Measurements from ENCODE around the gene ATP6V0C. TPM values are rescaled to one million over a fixed set of nuclear protein-coding genes. Genes with fewer than 3 reads are reported as not detected.
A peak's percentile ranks its signal among the peaks of the same experiment; 100 is the strongest.

Gene ATP6V0C
- polyA plus RNA-seq, 3 donors from 2014 or later: 70.9 to 116 (median 90.8) TPM

- Mint-ChIP-seq H3K36me3 (no peaks in the 10 kb centered on the region), H3K4me3 (no peak overlapping the region), H3K27me3 (ENCODE audit: low read depth in 3 of 3) (peaks cover 0 to 2% (median 0%) of the 10 kb centered on the region in 3 donors), H3K4me1 (peaks cover 22 to 25% of the 10 kb centered on the region in 2 donors), H3K27ac (no peak overlapping the region), H3K9me3 (no peaks in the 10 kb centered on the region)
- no peak for DNase-seq
Observed at GRCh38 chr16:2490190-2491105, 23.3 kb upstream of the ATP6V0C start.

- H3K4me3 Mint-ChIP-seq: no peak overlapping the region
- H3K27ac Mint-ChIP-seq: no peak overlapping the region
- no peaks in the 10 kb centered on the region for H3K27me3 Mint-ChIP-seq (ENCODE audit: low read depth in 3 of 3)
- peaks cover 7 to 11% of the 10 kb centered on the region in 2 donors for H3K4me1 Mint-ChIP-seq
- no peak for DNase-seq
- H3K9me3 Mint-ChIP-seq: no peaks in the 10 kb centered on the region
- H3K36me3 Mint-ChIP-seq: no peaks in the 10 kb centered on the region
Observed at GRCh38 chr16:2492292-2492691, 21.5 kb upstream of the ATP6V0C start.

GRCh38 chr16:2493605-2494004, 20.1 kb upstream of the ATP6V0C start:
- Mint-ChIP-seq H3K4me1 (no peaks in the 10 kb centered on the region), H3K4me3 (no peak overlapping the region), H3K36me3 (peaks cover 3 to 6% (median 6%) of the 10 kb centered on the region in 3 donors), H3K27ac (no peak overlapping the region), H3K27me3 (ENCODE audit: low read depth in 3 of 3) (no peaks in the 10 kb centered on the region), H3K9me3 (no peaks in the 10 kb centered on the region)
- DNase-seq: no peak

- H3K4me3 Mint-ChIP-seq: no peak overlapping the region
- H3K27me3 Mint-ChIP-seq (ENCODE audit: low read depth in 3 of 3): no peaks in the 10 kb centered on the region
- no peaks in the 10 kb centered on the region for H3K4me1 Mint-ChIP-seq
- peaks cover 3 to 6% (median 6%) of the 10 kb centered on the region in 3 donors for H3K36me3 Mint-ChIP-seq
- DNase-seq: no peak
- H3K27ac Mint-ChIP-seq: no peak overlapping the region
- H3K9me3 Mint-ChIP-seq: no peaks in the 10 kb centered on the region
Observed at GRCh38 chr16:2494616-2495015, 19.1 kb upstream of the ATP6V0C start.

GRCh38 chr16:2495041-2495440, 18.7 kb upstream of the ATP6V0C start:
- no peak for DNase-seq
- Mint-ChIP-seq H3K4me1 (no peaks in the 10 kb centered on the region), H3K27me3 (ENCODE audit: low read depth in 3 of 3) (no peaks in the 10 kb centered on the region), H3K9me3 (no peaks in the 10 kb centered on the region), H3K27ac (no peak overlapping the region), H3K36me3 (peaks cover 3 to 6% (median 6%) of the 10 kb centered on the region in 3 donors), H3K4me3 (no peak overlapping the region)

- Mint-ChIP-seq H3K9me3 (no peaks in the 10 kb centered on the region), H3K4me3 (no peak overlapping the region), H3K4me1 (no peaks in the 10 kb centered on the region), H3K27me3 (ENCODE audit: low read depth in 3 of 3) (peaks cover 0 to 1% (median 0%) of the 10 kb centered on the region in 3 donors), H3K27ac (no peak overlapping the region), H3K36me3 (peaks cover 3 to 6% (median 6%) of the 10 kb centered on the region in 3 donors)
- DNase-seq: no peak
Observed at GRCh38 chr16:2496223-2497115, 17.3 kb upstream of the ATP6V0C start.

- Mint-ChIP-seq H3K4me3 (no peak overlapping the region), H3K9me3 (no peaks in the 10 kb centered on the region), H3K27ac (no peak overlapping the region), H3K4me1 (no peaks in the 10 kb centered on the region), H3K36me3 (peaks cover 3 to 6% (median 6%) of the 10 kb centered on the region in 3 donors), H3K27me3 (ENCODE audit: low read depth in 3 of 3) (peaks cover 0 to 1% (median 0%) of the 10 kb centered on the region in 3 donors)
- no peak for DNase-seq
Observed at GRCh38 chr16:2497116-2497630, 16.6 kb upstream of the ATP6V0C start.

- DNase-seq: no peak
- peak overlapping the region in 1 of 6 donors; percentile 66 for H3K27ac Mint-ChIP-seq
- H3K4me1 Mint-ChIP-seq: no peaks in the 10 kb centered on the region
- peaks cover 3 to 6% (median 6%) of the 10 kb centered on the region in 3 donors for H3K36me3 Mint-ChIP-seq
- H3K4me3 Mint-ChIP-seq: no peak overlapping the region
- H3K9me3 Mint-ChIP-seq: no peaks in the 10 kb centered on the region
- H3K27me3 Mint-ChIP-seq (ENCODE audit: low read depth in 3 of 3): peaks cover 0 to 1% (median 0%) of the 10 kb centered on the region in 3 donors
Observed at GRCh38 chr16:2497695-2498484, 15.9 kb upstream of the ATP6V0C start.

GRCh38 chr16:2498531-2499253, 15.1 kb upstream of the ATP6V0C start:
- DNase-seq: no peak
- H3K27ac Mint-ChIP-seq: no peak overlapping the region
- no peaks in the 10 kb centered on the region for H3K4me1 Mint-ChIP-seq
- no peaks in the 10 kb centered on the region for H3K9me3 Mint-ChIP-seq
- H3K4me3 Mint-ChIP-seq: no peak overlapping the region
- peaks cover 3 to 6% (median 6%) of the 10 kb centered on the region in 3 donors for H3K36me3 Mint-ChIP-seq
- H3K27me3 Mint-ChIP-seq (ENCODE audit: low read depth in 3 of 3): peaks cover 0 to 1% (median 0%) of the 10 kb centered on the region in 3 donors

- DNase-seq: no peak
- no peaks in the 10 kb centered on the region for H3K9me3 Mint-ChIP-seq
- H3K4me1 Mint-ChIP-seq: no peaks in the 10 kb centered on the region
- H3K27me3 Mint-ChIP-seq (ENCODE audit: low read depth in 3 of 3): peaks cover 0 to 1% (median 0%) of the 10 kb centered on the region in 3 donors
- H3K27ac Mint-ChIP-seq: no peak overlapping the region
- peaks cover 3 to 6% (median 6%) of the 10 kb centered on the region in 3 donors for H3K36me3 Mint-ChIP-seq
- H3K4me3 Mint-ChIP-seq: no peak overlapping the region
Observed at GRCh38 chr16:2499454-2499853, 14.3 kb upstream of the ATP6V0C start.

GRCh38 chr16:2499890-2500429, 13.8 kb upstream of the ATP6V0C start:
- no peak overlapping the region for H3K27ac Mint-ChIP-seq
- H3K27me3 Mint-ChIP-seq (ENCODE audit: low read depth in 3 of 3): peaks cover 0 to 1% (median 0%) of the 10 kb centered on the region in 3 donors
- H3K4me1 Mint-ChIP-seq: no peaks in the 10 kb centered on the region
- no peaks in the 10 kb centered on the region for H3K9me3 Mint-ChIP-seq
- no peak for DNase-seq
- H3K36me3 Mint-ChIP-seq: peaks cover 3 to 6% (median 6%) of the 10 kb centered on the region in 3 donors
- no peak overlapping the region for H3K4me3 Mint-ChIP-seq

GRCh38 chr16:2500430-2500917, 13.3 kb upstream of the ATP6V0C start:
- Mint-ChIP-seq H3K36me3 (peaks cover 3 to 6% (median 6%) of the 10 kb centered on the region in 3 donors), H3K27ac (peak overlapping the region in 1 of 6 donors; percentile 64), H3K4me3 (no peak overlapping the region)

More at GRCh38 chr16:2500430-2500917, 13.3 kb upstream of the ATP6V0C start:
- no peak for DNase-seq
- Mint-ChIP-seq H3K27me3 (ENCODE audit: low read depth in 3 of 3) (peaks cover 0 to 1% (median 0%) of the 10 kb centered on the region in 3 donors), H3K9me3 (no peaks in the 10 kb centered on the region), H3K4me1 (no peaks in the 10 kb centered on the region)

Measured in immature natural killer cell (primary cell).